ENCODE measurements around the gene USP11.

Gene USP11

DNA sequence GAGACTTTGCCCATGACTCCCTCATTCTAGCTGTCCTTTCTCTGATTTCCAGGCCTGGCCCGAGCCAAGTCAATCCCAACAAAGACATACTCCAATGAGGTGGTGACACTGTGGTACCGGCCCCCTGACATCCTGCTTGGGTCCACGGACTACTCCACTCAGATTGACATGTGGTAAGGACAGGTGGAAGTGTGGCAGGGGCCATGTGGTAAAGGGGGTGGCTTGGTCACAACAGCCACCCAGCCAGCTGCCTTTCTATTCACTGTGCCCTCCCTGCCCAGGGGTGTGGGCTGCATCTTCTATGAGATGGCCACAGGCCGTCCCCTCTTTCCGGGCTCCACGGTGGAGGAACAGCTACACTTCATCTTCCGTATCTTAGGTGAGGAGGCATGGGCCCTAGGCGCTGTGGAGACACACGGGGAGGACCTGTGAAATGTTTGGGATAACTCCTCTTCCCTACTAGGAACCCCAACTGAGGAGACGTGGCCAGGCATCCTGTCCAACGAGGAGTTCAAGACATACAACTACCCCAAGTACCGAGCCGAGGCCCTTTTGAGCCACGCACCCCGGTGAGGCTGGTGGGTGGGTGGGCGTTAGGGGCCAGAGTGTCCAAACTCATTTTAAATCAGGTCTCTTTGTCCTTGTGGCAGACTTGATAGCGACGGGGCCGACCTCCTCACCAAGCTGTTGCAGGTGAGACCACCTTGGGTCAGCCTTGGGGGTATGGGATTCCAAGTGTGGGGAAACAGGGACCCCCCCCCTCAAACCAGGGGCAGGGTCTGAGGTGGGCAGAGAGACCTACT, 6.1 kb upstream of the USP11 start:
- no peak for DNase-seq

- no peak for DNase-seq
Measured at GRCh38 chrX:47227334-47227583, 5.5 kb upstream of the USP11 start.

GRCh38 chrX:47228550-47229270, 4.1 kb upstream of the USP11 start:
- DNase-seq, result no peak

DNA sequence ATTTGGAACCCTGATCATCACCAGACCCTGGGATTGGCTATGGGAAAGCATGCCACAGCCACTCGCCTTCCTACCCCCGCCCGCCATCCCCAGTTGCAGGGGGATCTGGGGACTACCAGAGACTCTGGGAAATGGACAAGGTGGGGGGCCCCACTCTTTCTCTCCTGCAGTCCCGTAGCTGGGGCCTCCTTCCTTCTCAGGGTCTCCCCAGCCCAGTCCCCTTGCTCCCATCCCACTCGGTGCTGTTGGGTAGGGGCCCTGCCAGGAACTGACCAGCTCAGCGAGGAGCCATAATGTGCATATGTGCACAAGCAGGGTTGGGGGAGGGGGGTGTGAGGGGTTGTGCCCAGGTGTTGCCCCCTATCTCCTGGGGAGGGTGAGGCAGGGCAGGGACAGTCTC, 3.4 kb upstream of the USP11 start:
- DNase-seq, result no peak

- no peak for DNase-seq
Measured at GRCh38 chrX:47230136-47230868, 2.5 kb upstream of the USP11 start.

- no peak for DNase-seq
Measured at GRCh38 chrX:47231167-47231566, 1.6 kb upstream of the USP11 start.

- DNase-seq, result no peak
Measured at GRCh38 chrX:47232197-47232802, 509 bp upstream of the USP11 start.

GRCh38 chrX:47233333-47234113, 714 bp downstream of the USP11 start:
- peak; percentile 97 for DNase-seq

GRCh38 chrX:47234583-47234982, 1.8 kb downstream of the USP11 start:
- DNase-seq, result no peak

DNA sequence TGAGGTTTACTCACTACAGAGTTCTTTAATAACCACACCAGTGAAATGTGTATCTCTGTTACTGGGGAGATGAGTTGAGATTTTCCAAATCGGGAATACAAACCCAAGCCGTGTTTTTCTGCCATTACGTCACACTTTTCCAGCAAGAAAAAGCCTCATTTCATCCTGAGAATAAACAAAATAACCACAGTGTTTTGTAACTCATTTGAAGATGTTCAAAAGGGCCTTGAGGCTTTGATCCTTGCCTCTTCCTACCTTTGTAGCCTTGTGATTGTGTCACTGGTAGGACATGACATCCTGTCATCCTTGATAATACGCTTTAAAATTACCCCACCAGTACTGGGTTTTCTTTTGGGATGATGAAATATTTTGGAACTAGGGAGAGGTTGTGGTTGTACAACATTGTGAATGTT, 2.9 kb downstream of the USP11 start:
- DNase-seq, result no peak

DNA sequence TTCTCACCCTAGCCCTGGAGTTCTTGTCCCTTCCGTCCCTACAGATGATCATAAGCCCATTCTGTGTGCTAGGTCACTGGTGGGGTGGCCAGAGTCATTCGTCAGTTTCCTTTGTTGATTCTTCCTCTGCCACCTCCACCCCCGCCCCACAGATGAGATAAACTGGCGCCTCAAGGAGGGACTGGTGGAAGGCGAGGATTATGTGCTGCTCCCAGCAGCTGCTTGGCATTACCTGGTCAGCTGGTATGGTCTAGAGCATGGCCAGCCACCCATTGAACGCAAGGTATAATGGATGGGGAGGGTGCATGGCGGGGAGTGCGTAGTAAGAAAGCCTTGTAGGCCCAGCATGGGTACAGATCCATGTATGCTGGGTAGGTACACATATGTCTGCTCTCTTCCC, 6.4 kb downstream of the USP11 start:
- DNase-seq, result no peak

- DNase-seq, result no peak
Measured at GRCh38 chrX:47239898-47240545, 7.2 kb downstream of the USP11 start.

DNA sequence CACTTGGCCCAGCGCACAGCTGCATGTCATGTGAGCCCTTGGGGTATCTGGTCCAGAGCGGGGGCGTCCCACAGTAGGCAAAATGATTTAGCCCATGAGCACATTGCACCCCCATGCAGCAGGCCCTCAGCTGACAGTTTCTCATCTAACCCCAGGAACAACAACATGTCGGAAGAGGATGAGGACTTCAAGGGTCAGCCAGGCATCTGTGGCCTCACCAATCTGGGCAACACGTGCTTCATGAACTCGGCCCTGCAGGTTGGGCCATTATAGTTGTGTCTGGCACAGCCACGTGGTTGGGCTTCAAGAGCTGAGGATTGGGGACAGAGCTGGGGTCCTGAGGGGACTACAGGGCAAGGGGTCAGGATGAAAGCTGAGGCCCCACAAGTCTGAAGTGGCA, 7.8 kb downstream of the USP11 start:
- DNase-seq, result no peak

DNA sequence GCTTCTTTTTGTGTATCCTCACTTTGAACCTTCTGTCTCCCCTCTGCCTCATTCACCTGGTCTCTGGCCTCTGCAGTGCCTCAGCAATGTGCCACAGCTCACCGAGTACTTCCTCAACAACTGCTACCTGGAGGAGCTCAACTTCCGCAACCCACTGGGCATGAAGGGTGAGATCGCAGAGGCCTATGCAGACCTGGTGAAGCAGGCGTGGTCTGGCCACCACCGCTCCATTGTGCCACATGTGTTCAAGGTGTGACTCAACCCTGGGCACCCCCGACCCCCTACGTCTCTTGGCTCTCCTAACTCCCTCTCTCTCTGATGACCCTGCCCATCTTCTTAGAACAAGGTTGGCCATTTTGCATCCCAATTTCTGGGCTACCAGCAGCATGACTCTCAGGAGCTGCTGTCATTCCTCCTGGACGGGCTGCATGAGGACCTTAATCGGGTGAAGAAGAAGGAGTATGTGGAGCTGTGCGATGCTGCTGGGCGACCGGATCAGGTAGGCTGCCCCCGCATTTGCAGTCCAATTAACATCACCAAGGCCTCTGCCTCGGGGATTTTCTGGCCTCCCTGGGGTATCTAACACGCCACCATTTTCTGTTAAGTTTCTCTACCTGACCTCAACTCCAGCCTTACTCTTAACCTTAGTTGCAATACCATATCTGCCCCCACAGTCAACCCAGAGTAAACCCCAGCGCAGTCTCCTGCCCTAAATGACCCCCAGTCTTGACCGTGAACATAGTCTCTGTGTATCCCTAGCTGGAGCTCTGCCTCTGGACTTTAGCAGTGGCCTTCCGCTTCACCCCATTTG, 8.6 kb downstream of the USP11 start:
- no peak for DNase-seq

DNA sequence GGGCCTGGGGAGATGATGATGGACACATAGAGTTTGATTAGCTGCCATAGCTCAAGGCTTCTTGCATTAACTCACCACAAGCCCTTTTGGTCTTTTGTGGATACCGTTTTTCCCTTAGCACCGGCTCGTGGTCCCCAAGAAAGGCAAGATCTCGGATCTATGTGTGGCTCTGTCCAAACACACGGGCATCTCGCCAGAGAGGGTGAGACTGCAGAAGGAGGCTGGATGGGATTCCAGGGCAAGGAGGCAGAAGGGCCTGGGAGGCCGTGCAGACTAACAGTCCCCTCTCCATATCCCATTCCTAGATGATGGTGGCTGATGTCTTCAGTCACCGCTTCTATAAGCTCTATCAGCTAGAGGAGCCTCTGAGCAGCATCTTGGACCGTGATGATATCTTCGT, 9.5 kb downstream of the USP11 start:
- DNase-seq, result no peak

GRCh38 chrX:47243351-47243750, 10.5 kb downstream of the USP11 start:
- no peak for DNase-seq

- no peak for DNase-seq
Measured at GRCh38 chrX:47244676-47245075, 11.9 kb downstream of the USP11 start.

- DNase-seq, result no peak
Measured at GRCh38 chrX:47245156-47245555, 12.3 kb downstream of the USP11 start.

DNA sequence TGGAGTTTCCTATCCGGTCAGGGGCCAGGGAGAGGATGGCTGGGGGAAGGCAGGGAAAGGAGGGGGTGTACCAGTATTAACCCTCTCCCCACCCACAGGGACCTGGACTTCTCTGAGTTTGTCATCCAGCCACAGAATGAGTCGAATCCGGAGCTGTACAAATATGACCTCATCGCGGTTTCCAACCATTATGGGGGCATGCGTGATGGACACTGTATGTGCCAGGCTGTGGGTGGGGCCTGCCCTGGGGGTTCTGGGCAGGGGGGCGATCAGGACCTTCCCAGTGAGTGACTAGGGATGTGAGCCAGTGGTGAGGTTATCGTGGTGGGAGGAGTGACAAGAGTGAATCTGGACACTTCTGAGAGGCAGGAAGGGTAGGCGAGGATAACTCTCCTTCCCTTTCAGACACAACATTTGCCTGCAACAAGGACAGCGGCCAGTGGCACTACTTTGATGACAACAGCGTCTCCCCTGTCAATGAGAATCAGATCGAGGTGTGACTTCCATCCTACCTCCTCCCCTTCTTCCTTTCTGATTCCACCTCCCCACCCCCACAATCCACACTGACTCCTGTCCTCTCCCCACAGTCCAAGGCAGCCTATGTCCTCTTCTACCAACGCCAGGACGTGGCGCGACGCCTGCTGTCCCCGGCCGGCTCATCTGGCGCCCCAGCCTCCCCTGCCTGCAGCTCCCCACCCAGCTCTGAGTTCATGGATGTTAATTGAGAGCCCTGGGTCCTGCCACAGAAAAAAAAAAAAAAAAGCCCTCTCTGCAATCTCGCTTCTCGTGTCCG, 14.6 kb downstream of the USP11 start:
- no peak for DNase-seq

DNA sequence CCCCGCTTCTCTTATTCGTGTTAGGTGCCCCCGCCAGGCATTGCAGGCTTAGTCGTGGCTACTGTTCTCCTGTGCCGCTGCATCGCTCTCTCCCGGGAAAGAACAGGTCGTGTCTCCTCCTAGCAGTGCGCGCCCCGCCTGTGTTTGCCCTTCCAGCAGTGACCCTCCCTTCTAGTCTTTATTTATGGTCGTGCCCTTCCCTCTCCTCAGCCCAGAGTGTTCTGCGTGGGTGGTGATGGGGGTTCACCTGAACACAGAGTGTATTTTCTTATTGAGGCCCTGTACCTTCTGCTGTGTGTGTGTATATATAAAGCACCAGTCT, 15.2 kb downstream of the USP11 start:
- DNase-seq, result no peak

DNA sequence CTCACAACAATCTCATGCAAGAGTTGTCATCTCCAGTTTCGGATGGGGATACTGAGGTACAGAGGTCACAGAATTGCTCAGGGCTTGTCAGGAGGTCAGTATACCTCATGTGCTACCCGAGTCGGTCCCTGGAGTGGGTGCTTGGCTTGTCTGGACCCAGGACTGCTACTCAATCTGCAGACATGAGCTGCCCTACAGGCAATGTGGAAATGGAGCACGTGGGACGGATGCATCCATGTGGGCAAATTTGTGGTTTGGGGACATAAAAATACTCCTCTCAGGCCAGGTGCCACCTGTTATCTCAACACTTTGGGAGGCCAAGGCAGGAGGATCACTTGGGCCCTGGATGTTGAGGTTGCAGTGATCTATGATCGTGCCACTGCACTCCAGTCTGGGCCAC, 15.8 kb downstream of the USP11 start:
- no peak for DNase-seq

Measured in CD4-positive, alpha-beta T cell treated with Interleukin-10 for 1 hour (primary cell).